Measurements from ENCODE around the gene GALNT16.

DNA sequence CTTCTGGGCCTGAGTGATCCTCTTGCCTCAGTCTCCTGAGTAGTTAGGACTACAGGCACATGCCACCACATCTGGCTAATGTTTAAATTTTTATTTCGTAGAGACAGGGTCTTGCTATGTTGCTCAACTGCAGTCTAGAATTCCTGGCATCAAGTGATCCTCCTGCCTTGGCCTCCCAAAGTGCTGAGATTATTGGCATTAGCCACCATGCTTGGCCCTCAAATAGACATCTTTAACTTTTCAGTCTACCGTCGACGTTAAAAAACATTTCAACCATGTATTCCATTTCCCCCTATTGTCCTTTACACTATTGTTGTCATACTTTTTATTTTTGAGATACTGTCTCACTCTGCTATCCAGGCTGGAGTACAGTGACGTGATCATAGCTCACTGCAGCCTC, 115.8 kb downstream of the GALNT16 start:
- TF ChIP-seq EZH2 (IDR thresholded peaks at IDR 0.05; ENCODE audit: borderline replicate concordance, insufficient read depth, low read depth, low read length, poor library complexity, severe bottlenecking) (no peak), CTCF (IDR thresholded peaks at IDR 0.05) (no peak)
